Retinal pigment epithelial cell (primary cell): ENCODE data around the gene LRRC4C.

Experiments used
- DNase-seq: peaks from one replicate; pipeline ENCODE4 v3.0.0-alpha.2; 2010; ENCODE audit warnings: low read depth
- H3K4me3 ChIP-seq: 2 replicates; pipeline ENCODE4 v1.5.1; 2011; ENCODE audit warnings: mild to moderate bottlenecking, low read length, control low read depth, moderate library complexity
- CTCF ChIP-seq: conservative IDR thresholded peaks from 2 replicates; pipeline ENCODE4 v1.5.1; 2011; ENCODE audit warnings: low read depth, low read length, control low read depth, inconsistent platforms

LRRC4C gene

GRCh38 chr11:41313226-41313625, 146.2 kb downstream of the LRRC4C start:
- no peak overlapping the region for H3K4me3 ChIP-seq
- DNase-seq: no peak
- TF ChIP-seq CTCF: no peak

- peak; percentile 21 for TF ChIP-seq CTCF
- DNase-seq: no peak
- H3K4me3 ChIP-seq: no peak overlapping the region
These were observed 149.7 kb downstream of the LRRC4C start for GRCh38 chr11:41309716-41310115.

GRCh38 chr11:41309111-41309522, 150.3 kb downstream of the LRRC4C start:
- H3K4me3 ChIP-seq: no peak overlapping the region
- no peak for TF ChIP-seq CTCF
- DNase-seq: no peak

- no peak for TF ChIP-seq CTCF
- no peak overlapping the region for H3K4me3 ChIP-seq
- DNase-seq: no peak
These were observed 151.2 kb downstream of the LRRC4C start for GRCh38 chr11:41308286-41308685.

- H3K4me3 ChIP-seq: no peak overlapping the region
- DNase-seq: no peak
These were observed 152.0 kb downstream of the LRRC4C start for GRCh38 chr11:41307296-41308080.

GRCh38 chr11:41306431-41306830, 153.0 kb downstream of the LRRC4C start:
- DNase-seq: no peak
- TF ChIP-seq CTCF: no peak
- no peak overlapping the region for H3K4me3 ChIP-seq

More at GRCh38 chr11:41307296-41308080, 152.0 kb downstream of the LRRC4C start:
- TF ChIP-seq CTCF: no peak

GRCh38 chr11:41301023-41301422, 158.4 kb downstream of the LRRC4C start:
- peak; percentile 49 for DNase-seq
- no peak overlapping the region for H3K4me3 ChIP-seq
- no peak for TF ChIP-seq CTCF
